HCT116 (cell line): Measurements from ENCODE around the gene NDUFS1. TPM values are rescaled to one million over a fixed set of nuclear protein-coding genes. Genes with fewer than 3 reads are reported as not detected.

Experiments
- ATAC-seq: fragments of 200-7000 bp; cut with Tn5 transposase; 2 replicates; pipeline ENCODE4 v1.9.1; 2020; ENCODE audit warnings: mild to moderate bottlenecking, moderate library complexity
- BruUV-seq: library from RNA; stranded (reverse); fragments of 400-500 nt; replicated peaks from 2 replicates; lab custom pipeline; 2021; lab: Mats Ljungman, UMichigan
- CTCF ChIA-PET: fragments of 300-600 bp; sonication (Branson Sonifier 250); formaldehyde crosslinking; loops from one replicate; lab custom pipeline; 2021; ENCODE audit warnings: antibody characterized with exemption; lab: Charles Lee
- POLR2A ChIA-PET: fragments of 300-600, 350-600 bp; sonication (Branson Sonifier 250); formaldehyde crosslinking; loops from one replicate; lab custom pipeline; 2021; ENCODE audit warnings: antibody characterized with exemption; lab: Charles Lee
- RAD21 ChIA-PET, 2 experiments: fragments of 300-600 bp; sonication (Branson Sonifier 250); formaldehyde crosslinking; loops; one replicate each; lab custom pipeline; 2023; ENCODE audit warnings: low total read pairs in 2 of 2; ENCODE audit not compliant: uncharacterized antibody in 2 of 2, unreplicated experiment in 2 of 2, low non-redundant PET in 1 of 2; lab: Charles Lee
- DNase-seq: peaks from one replicate; pipeline ENCODE4 v3.0.0-alpha.2; 2010; ENCODE audit warnings: low read depth, low spot score
- H2AFZ ChIP-seq: fragments of 200-600 bp; shearing (Covaris generic), sonication (generic); 2 replicates; pipeline ENCODE4 v1.6.1; 2017; ENCODE audit warnings: low read depth, mixed run types, mixed read lengths, antibody characterized with exemption, low read length; ENCODE audit not compliant: poor library complexity, severe bottlenecking
- H3K27ac ChIP-seq: 2 replicates; pipeline ENCODE4 v1.5.1; 2012; ENCODE audit warnings: low read depth, low read length
- H3K27me3 ChIP-seq: fragments of 200-600 bp; sonication (generic); 2 replicates; pipeline ENCODE4 v1.6.1; 2016; ENCODE audit warnings: mixed run types, low read length, mixed read lengths; ENCODE audit not compliant: insufficient read depth
- H3K36me3 ChIP-seq, 2 experiments: fragments of 200-500 bp in 1 of 2; fragments of 200-600 bp in 1 of 2; sonication (Bioruptor generic) in 1 of 2; sonication (generic) in 1 of 2; 2 replicates each; pipeline versions ENCODE4 v1.5.1 to v1.6.1; 2014 to 2016; ENCODE audit warnings: low read length in 2 of 2, inconsistent platforms in 1 of 2, mixed read lengths in 1 of 2, mixed run types in 1 of 2; ENCODE audit not compliant: insufficient read depth in 2 of 2, control insufficient read depth in 1 of 2
- H3K4me1 ChIP-seq, 2 experiments: fragments of 200-600 bp in 1 of 2; sonication (generic) in 1 of 2; 2 replicates each; pipeline versions ENCODE4 v1.5.1 to v1.6.1; 2012 to 2017; ENCODE audit warnings: low read length in 2 of 2, inconsistent platforms in 1 of 2, mild to moderate bottlenecking in 1 of 2, mixed read lengths in 1 of 2, mixed run types in 1 of 2, moderate library complexity in 1 of 2; ENCODE audit not compliant: insufficient read depth in 2 of 2, control insufficient read depth in 1 of 2
- H3K4me2 ChIP-seq: fragments of 200-600 bp; sonication (generic); 2 replicates; pipeline ENCODE4 v1.6.1; 2017; ENCODE audit warnings: mixed run types, low read length, mixed read lengths
- H3K4me3 ChIP-seq, 2 experiments: fragments of 200-600 bp in 1 of 2; sonication (generic) in 1 of 2; replicated peaks in 1 of 2; 2 replicates each; pipeline ENCODE4 v1.5.1; 2011 to 2016; ENCODE audit warnings: low read length in 2 of 2, control low read depth in 1 of 2, low read depth in 1 of 2, mild to moderate bottlenecking in 1 of 2, mixed read lengths in 1 of 2, mixed run types in 1 of 2
- H3K79me2 ChIP-seq: fragments of 200-600 bp; sonication (generic); 2 replicates; pipeline ENCODE4 v1.6.1; 2017; ENCODE audit warnings: mild to moderate bottlenecking, mixed run types, low read length, moderate library complexity, mixed read lengths; ENCODE audit not compliant: insufficient read depth
- H3K9ac ChIP-seq: fragments of 200-600 bp; sonication (generic); 2 replicates; pipeline ENCODE4 v1.6.1; 2016; ENCODE audit warnings: low read length, mixed read lengths
- H3K9me2 ChIP-seq: fragments of 200-600 bp; sonication (generic), shearing (Covaris generic); 2 replicates; pipeline ENCODE4 v1.6.1; 2017; ENCODE audit warnings: mixed run types, mild to moderate bottlenecking, moderate library complexity; ENCODE audit not compliant: insufficient read depth
- H3K9me3 ChIP-seq, 2 experiments: fragments of 200-500 bp in 1 of 2; fragments of 200-600 bp in 1 of 2; sonication (Bioruptor generic) in 1 of 2; sonication (generic) in 1 of 2; 2 replicates each; pipeline ENCODE4 v1.6.1; 2014 to 2017; ENCODE audit warnings: low read length in 2 of 2, mixed read lengths in 2 of 2, inconsistent platforms in 1 of 2, low read depth in 1 of 2, mild to moderate bottlenecking in 1 of 2, mixed run types in 1 of 2, moderate library complexity in 1 of 2; ENCODE audit not compliant: control insufficient read depth in 1 of 2, insufficient read depth in 1 of 2
- H4K20me1 ChIP-seq: fragments of 200-600 bp; sonication (generic), shearing (Covaris generic); 2 replicates; pipeline ENCODE4 v1.6.1; 2017; ENCODE audit warnings: mixed run types, mild to moderate bottlenecking, moderate library complexity; ENCODE audit not compliant: insufficient read depth
- CEBPB ChIP-seq: IDR thresholded peaks from 2 replicates; pipeline ENCODE4 v1.6.1; 2012; ENCODE audit warnings: low read depth
- EZH2 ChIP-seq: fragments of 200-600 bp; sonication (generic); IDR thresholded peaks from 2 replicates; pipeline ENCODE4 v1.6.1; 2017; ENCODE audit warnings: antibody characterized with exemption, mixed run types
- JUND ChIP-seq: IDR thresholded peaks from 2 replicates; pipeline ENCODE4 v1.6.1; 2012
- POLR2A ChIP-seq: IDR thresholded peaks from 2 replicates; pipeline ENCODE4 v1.7.0; 2011; ENCODE audit warnings: borderline replicate concordance; ENCODE audit not compliant: insufficient read depth, insufficient read length; ENCODE audit errors: extremely low read depth
- POLR2AphosphoS5 ChIP-seq: IDR thresholded peaks from 2 replicates; pipeline ENCODE4 v1.6.1; 2011; ENCODE audit warnings: mild to moderate bottlenecking, low read depth, low read length, moderate library complexity
- SIN3A ChIP-seq: IDR thresholded peaks from 2 replicates; pipeline ENCODE4 v1.6.1; 2012; ENCODE audit warnings: low read depth
- SRF ChIP-seq: IDR thresholded peaks from 2 replicates; pipeline ENCODE4 v1.6.1; 2012; ENCODE audit warnings: low read depth
- YY1 ChIP-seq: IDR thresholded peaks from 2 replicates; pipeline ENCODE4 v1.6.1; 2011; ENCODE audit warnings: low read length, low read depth, moderate library complexity, mild to moderate bottlenecking; ENCODE audit not compliant: insufficient replicate concordance; ENCODE audit errors: extremely low read depth
- intact Hi-C: fragments of 100-400 bp; cut with micrococcal nuclease; formaldehyde crosslinking; loops from 2 replicates; pipeline ENCODE4 v1.10.0; 2022
- total RNA-seq: library from RNA; stranded (reverse); gene quantifications from one replicate; pipeline ENCODE4 v1.2.1, GENCODE V29; 2021; ENCODE audit not compliant: unreplicated experiment
- TF ChIP-seq, protein P1 (sequence below), 3 experiments: fragments of 200-600 bp in 1 of 3; sonication (generic) in 1 of 3; IDR thresholded peaks in 2 of 3; conservative IDR thresholded peaks in 1 of 3; 2 replicates each; pipeline ENCODE4 v1.5.1; 2012 to 2017; ENCODE audit warnings: low read depth in 2 of 3, low read length in 2 of 3, antibody characterized with exemption in 1 of 3, borderline replicate concordance in 1 of 3, control low read depth in 1 of 3, mild to moderate bottlenecking in 1 of 3, mixed read lengths in 1 of 3, mixed run types in 1 of 3, moderate library complexity in 1 of 3; ENCODE audit not compliant: insufficient read depth in 1 of 3
- TF ChIP-seq, protein P2 (sequence below): IDR thresholded peaks from 2 replicates; pipeline ENCODE4 v1.6.1; 2012

The NDUFS1 gene
- total RNA-seq, 1 experiment from 2014 or later = 86.6 TPM

DNA sequence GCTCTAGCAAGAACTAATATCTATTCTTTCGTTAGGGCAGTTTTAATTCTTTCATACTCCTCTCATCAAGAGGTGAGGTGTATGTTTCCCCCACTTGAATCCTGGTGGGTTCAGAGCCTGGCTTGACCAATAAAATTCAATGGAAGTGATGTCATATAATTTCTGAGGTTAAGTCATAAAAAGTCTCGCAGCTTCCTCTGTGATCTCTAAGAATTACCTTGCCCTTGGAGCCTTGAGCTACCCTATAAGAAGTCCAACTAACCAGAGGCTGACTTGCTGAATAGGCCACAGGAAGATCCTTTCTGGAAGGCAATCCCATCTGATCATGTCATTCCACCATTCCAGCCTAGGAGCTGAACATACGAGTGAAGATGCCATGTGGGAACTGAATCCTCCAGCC, 47.1 kb downstream of the NDUFS1 start:
- intact Hi-C loops = no loop called here
- CTCF ChIA-PET = no interaction called here

DNA sequence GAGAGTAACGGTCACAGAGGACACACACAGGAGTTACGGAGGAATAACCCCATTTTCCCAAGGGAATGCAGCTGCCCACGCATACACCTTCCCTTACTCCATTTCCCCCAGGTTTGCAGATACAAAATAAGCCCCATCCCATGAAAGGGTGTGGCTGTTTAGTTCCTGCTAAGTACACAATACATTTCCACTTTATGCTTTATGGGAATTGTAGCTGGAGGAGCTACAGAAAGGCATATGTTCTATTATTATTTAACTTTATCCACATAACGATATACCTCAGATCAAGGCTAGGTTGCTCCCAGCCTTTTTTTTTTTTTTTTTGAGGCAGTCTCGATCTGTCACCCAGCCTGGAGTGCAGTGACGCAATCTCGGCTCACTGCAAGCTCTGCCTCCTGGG, 50.5 kb downstream of the NDUFS1 start:
- RAD21 ChIA-PET = no interaction called here
- no peaks in the 10 kb centered on the region for H3K9me2 ChIP-seq
- H3K27me3 ChIP-seq = no peaks in the 10 kb centered on the region
- POLR2A ChIA-PET = no interaction called here
- no peak overlapping the region for H3K4me2 ChIP-seq
- no peak overlapping the region for H3K27ac ChIP-seq
- CTCF ChIA-PET = no interaction called here
- no peaks in the 10 kb centered on the region for H3K4me1 ChIP-seq
- no peak overlapping the region for H3K4me3 ChIP-seq
- ATAC-seq = no peak
- H3K79me2 ChIP-seq = no peaks in the 10 kb centered on the region
- TF ChIP-seq, protein P1, sequence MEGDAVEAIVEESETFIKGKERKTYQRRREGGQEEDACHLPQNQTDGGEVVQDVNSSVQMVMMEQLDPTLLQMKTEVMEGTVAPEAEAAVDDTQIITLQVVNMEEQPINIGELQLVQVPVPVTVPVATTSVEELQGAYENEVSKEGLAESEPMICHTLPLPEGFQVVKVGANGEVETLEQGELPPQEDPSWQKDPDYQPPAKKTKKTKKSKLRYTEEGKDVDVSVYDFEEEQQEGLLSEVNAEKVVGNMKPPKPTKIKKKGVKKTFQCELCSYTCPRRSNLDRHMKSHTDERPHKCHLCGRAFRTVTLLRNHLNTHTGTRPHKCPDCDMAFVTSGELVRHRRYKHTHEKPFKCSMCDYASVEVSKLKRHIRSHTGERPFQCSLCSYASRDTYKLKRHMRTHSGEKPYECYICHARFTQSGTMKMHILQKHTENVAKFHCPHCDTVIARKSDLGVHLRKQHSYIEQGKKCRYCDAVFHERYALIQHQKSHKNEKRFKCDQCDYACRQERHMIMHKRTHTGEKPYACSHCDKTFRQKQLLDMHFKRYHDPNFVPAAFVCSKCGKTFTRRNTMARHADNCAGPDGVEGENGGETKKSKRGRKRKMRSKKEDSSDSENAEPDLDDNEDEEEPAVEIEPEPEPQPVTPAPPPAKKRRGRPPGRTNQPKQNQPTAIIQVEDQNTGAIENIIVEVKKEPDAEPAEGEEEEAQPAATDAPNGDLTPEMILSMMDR (IDR thresholded peaks at IDR 0.05 in 2 of 3, conservative IDR thresholded peaks at IDR 0.05 in 1 of 3; ENCODE audit: borderline replicate concordance in 1 of 3, insufficient read depth in 1 of 3, low read depth in 2 of 3, low read length in 2 of 3) = no peak
- TF ChIP-seq JUND (no peak), CEBPB (no peak), POLR2AphosphoS5 (no peak), SRF (no peak), EZH2 (no peak), SIN3A (no peak), POLR2A (no peak)
- TF ChIP-seq, protein P2, sequence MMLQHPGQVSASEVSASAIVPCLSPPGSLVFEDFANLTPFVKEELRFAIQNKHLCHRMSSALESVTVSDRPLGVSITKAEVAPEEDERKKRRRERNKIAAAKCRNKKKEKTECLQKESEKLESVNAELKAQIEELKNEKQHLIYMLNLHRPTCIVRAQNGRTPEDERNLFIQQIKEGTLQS = no peak
- BruUV-seq = no TSS peak
- H3K9me3 ChIP-seq = no peaks in the 10 kb centered on the region
- H4K20me1 ChIP-seq = no peaks in the 10 kb centered on the region
- intact Hi-C loops = no loop called here
- no peaks in the 10 kb centered on the region for H3K36me3 ChIP-seq
- no peak overlapping the region for H3K9ac ChIP-seq
- DNase-seq = no peak
- H2AFZ ChIP-seq = no peak overlapping the region

More for the DNA sequence above, 47.1 kb downstream of the NDUFS1 start:
- Histone ChIP-seq H3K4me2 (no peak overlapping the region), H4K20me1 (no peaks in the 10 kb centered on the region), H3K79me2 (no peaks in the 10 kb centered on the region), H3K9ac (no peak overlapping the region), H3K27ac (no peak overlapping the region), H3K4me1 (no peaks in the 10 kb centered on the region), H3K4me3 (no peak overlapping the region), H3K27me3 (no peaks in the 10 kb centered on the region), H3K9me3 (no peaks in the 10 kb centered on the region), H3K36me3 (no peaks in the 10 kb centered on the region), H3K9me2 (no peaks in the 10 kb centered on the region), H2AFZ (no peak overlapping the region)
- ChIA-PET POLR2A (no interaction called here), RAD21 (no interaction called here)
- no TSS peak for BruUV-seq
- DNase-seq (no peak), ATAC-seq (no peak)
- TF ChIP-seq CEBPB (no peak), YY1 (no peak)
